Stimulated activated CD4-positive, alpha-beta T cell treated with anti-CD3 and anti-CD28 coated beads, Interleukin-15, amount 100 ng/mL, for 1 hour (primary cell): ENCODE measurements around the gene POLA1.

Experiments
- DNase-seq, 2 donors: peaks; one replicate each; pipeline ENCODE4 v3.0.0-alpha.2; 2020; ENCODE audit warnings: low read depth in 1 of 2, low spot score in 1 of 2

POLA1 gene

DNA sequence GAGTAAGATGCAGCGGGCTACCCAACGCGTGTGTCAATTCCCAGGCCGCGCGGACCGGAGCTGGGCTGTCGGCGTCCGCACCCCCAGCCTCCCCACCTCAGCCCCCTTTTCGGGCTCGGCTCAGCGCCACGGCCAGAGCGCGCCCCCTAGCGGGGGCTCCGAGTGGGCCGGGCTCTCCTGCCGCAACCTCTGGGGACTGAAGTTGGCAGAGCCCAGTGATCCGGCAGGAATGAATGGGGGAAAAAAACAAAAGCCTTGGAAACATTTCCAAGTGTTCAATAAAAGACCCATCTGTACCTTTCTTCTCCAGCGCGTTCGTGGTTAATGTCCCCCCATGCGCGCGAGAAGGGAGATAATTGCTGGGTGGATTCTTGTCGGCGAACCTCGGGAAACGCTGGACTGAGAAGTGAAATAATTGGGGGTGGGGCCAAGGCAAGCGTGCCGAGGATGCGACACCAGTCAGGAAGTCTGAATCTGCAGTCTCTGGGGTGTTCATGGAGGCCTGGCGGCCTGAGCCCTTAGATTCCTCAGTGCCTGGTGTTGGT, 327.3 kb downstream of the POLA1 start:
- DNase-seq = no peak

DNA sequence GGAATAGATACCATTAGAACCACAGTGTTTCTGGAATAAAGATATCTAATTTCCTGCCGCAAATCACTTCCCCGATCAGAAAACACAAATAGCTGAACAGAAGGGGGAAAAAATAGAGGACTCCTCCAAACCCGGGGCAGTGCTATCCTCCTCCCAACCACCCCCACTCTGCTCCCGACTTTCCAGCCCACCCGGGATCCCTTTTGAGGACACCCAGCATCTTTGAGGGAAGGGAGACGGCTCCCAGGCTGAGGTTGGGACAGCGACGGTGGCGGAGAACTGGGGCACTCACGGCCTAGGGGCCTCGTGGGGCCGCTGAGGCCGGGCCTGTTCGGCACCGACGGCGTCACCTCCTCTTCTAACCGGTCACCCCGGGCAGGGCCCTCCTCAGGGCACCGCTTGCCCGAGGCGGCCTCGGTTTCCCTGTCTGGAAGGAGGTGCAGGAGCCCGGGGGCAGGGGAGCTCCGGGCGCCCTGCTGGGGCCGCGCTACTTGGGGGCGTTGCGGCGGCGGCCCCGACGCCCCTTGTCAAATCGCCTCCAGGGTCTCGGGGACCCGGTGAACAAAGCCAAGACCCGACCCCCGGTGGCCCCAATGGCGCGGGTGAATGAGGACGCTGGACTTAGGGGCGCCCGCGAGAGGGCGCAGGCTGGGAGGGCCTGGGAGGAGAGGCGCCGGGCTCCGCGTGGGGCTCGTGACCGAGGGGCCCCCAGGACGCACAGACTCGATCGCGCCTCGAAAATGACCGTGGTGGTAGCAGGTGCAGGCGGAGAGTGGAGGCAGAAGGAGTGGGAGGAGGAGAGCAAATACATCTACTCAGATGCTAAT, 329.0 kb downstream of the POLA1 start:
- DNase-seq = no peak

GRCh38 chrX:25023908-25024307, 330.2 kb downstream of the POLA1 start:
- no peak for DNase-seq

DNA sequence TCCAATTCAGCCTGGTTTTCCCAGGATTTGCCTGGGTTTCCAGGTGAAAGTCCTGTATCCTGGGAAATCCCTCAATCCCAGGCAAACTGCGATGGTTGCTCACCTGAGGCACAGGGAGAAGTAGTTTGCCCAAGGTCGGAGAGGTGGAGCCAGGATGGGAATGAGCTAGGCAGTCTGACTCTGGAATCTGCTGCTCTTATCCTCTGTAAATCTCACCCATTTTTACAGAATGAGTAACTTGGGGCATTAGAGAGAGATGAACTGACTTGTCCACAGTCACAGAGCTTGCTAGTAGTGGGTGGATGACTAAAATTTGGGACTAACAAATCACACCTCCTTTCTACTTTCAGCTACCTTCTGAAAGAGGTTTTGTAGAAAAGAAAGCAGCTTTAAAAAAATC, 331.9 kb downstream of the POLA1 start:
- DNase-seq = no peak

DNA sequence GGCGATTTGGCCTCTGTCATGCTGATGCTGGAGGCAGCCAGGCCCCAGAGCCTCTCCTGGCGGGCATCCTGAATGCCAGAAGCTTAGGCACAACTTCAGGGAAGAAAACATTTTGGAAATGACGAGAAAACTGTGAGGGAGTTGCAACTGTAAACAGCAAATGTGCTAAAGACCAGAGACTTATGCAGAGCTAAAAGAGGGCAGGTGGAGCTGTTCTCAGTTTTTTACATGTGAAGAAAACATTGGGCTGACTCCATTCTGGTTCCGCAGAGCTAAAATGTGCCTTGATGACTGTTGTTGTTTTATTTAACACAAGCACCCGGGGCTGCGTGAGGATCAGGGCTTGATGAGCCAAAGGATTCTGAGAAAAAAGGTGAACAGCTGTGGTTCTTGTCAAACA, 332.9 kb downstream of the POLA1 start:
- DNase-seq = no peak

- no peak for DNase-seq
Measured at GRCh38 chrX:25028726-25029125, 335.0 kb downstream of the POLA1 start.

DNA sequence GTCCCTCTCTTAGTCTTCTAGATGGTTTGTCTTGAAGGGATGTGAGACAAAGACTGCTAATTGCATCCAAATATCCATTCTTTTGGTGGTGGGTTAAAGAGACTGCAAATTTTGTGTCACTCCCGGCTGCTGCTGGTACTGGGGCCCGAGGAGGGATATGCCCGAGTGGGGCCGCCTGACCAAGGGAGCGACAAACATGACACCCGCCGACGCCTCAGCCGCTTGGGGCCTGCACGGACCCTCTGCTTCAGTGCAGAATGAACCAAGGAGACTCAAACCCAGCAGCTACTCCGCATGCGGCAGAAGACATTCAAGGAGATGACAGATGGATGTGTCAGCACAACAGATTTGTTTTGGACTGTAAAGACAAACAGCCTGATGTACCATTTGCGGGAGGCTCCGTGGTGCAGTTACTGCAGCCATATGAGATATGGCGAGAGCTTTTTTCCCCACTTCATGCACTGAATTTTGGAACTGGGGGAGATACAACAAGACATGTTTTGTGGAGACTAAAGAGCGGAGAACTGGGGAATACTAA, 335.6 kb downstream of the POLA1 start:
- DNase-seq = no peak

DNA sequence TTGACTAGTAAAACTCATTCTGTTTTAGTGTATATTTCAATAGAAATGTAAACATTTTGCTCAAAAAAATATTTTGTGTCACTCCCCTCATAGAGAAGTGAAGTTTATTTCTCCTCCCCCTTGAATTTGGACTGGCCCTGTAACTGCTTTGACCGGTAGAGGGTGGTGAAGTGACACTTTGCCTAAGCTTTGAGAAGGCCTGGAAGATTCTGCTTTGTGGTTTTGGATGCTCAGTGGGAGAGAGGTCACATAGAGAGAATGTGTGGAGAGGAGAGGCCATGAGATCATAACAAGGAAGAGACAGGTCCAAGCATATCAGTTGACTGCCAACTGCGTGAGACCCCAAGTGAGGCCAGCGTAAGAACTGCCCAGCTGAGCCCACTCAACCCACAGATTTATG, 341.2 kb downstream of the POLA1 start:
- no peak for DNase-seq

DNA sequence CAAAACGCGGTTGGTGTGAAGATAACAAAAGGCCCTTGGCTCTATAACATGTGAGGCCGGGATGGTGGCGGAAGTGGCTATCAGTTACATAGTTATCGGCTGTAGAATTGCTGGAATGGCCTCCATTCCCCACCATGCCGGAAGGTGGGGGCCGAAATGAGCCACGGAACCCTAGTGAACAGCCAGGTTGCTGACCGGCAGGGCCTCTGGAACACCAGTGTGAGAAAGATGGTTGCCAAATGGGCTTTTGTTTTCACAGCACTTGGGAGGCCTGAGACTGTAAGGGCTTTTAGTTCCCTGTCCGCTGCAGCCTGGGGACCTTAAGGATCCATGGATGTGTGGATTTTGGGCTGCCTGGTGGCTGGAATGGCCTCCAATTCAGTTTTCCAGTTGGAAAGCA, 345.3 kb downstream of the POLA1 start:
- no peak for DNase-seq

GRCh38 chrX:25043192-25043591, 349.5 kb downstream of the POLA1 start:
- DNase-seq = no peak
